AG04449 (cell line): ENCODE measurements around the gene IFFO2.

Source experiments
- CTCF ChIA-PET: fragments of 350-600 bp; formaldehyde crosslinking; extraction: SDS; loops from one replicate; lab custom pipeline; 2021; ENCODE audit warnings: antibody characterized with exemption; lab: Yijun Ruan, JAX
- POLR2A ChIA-PET: fragments of 400-600, 350-600 bp; formaldehyde crosslinking; extraction: SDS; loops from one replicate; lab custom pipeline; 2020; ENCODE audit warnings: antibody characterized with exemption, inconsistent platforms; lab: Yijun Ruan, JAX
- DNase-seq: peaks from one replicate; pipeline ENCODE4 v3.0.0-alpha.2; 2010; ENCODE audit warnings: low read depth, low spot score
- H3K4me3 ChIP-seq: 2 replicates; pipeline ENCODE4 v1.5.1; 2011; ENCODE audit warnings: low read depth, mild to moderate bottlenecking, control low read depth, low read length
- TF ChIP-seq, protein P1 (sequence below): IDR thresholded peaks from one replicate; pipeline ENCODE4 v1.5.1; 2011; ENCODE audit warnings: mild to moderate bottlenecking, moderate library complexity, low read length, control low read depth, inconsistent platforms; ENCODE audit not compliant: insufficient read depth; ENCODE audit errors: missing control alignments

The IFFO2 gene

DNA sequence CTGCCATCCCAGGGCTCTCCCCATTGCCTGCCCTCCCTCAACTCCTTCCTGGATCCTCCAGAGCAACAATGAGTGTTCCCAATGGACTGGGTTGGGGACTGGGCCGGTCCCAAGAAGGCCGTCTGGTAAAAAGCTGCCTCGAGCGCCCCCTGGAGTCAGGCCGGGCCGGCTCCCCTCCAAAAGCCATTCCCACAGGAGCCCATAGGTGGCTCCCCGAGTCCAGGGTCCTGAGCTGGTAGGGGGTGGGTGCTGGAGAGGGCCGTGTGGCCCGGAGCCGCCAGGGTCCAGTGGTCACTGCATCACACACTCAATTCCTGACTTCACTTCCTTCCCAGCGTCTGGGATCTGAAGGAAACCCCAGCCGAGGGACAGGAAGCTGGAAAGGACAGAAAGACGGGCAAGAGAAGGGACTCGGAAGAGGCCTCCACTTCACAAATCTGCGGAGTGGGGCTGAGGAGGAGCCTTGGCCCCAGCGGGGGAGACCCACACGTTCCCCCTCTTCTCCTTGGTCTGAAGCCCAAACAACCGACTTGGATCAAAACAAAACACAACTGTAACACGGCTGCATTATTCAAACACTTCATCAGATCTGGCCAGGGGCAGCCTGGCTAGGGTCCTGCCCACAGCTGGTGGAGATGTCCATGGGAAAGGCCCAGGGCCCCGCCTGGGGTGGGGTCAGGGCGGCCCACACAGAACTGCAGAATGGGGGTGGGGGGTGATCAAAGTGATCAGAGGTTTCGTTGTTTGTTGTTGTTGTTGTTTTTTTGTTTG lies 43.2 kb downstream of the IFFO2 start:
- POLR2A ChIA-PET: no interaction called here
- DNase-seq: no peak

GRCh38 chr1:18912550-18912949 lies 43.9 kb downstream of the IFFO2 start:
- ChIA-PET CTCF (interaction anchor here (0.6 to 10.6 kb wide), 46 partner anchors 7 to 322 kb away, joined by 3 to 212 read pairs (median 11); partner anchors contain the start of genes ALDH4A1 and IFFO2), POLR2A (no interaction called here)
- DNase-seq: no peak
- no peak overlapping the region for H3K4me3 ChIP-seq
- TF ChIP-seq, protein P1, sequence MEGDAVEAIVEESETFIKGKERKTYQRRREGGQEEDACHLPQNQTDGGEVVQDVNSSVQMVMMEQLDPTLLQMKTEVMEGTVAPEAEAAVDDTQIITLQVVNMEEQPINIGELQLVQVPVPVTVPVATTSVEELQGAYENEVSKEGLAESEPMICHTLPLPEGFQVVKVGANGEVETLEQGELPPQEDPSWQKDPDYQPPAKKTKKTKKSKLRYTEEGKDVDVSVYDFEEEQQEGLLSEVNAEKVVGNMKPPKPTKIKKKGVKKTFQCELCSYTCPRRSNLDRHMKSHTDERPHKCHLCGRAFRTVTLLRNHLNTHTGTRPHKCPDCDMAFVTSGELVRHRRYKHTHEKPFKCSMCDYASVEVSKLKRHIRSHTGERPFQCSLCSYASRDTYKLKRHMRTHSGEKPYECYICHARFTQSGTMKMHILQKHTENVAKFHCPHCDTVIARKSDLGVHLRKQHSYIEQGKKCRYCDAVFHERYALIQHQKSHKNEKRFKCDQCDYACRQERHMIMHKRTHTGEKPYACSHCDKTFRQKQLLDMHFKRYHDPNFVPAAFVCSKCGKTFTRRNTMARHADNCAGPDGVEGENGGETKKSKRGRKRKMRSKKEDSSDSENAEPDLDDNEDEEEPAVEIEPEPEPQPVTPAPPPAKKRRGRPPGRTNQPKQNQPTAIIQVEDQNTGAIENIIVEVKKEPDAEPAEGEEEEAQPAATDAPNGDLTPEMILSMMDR: no peak

More for the DNA sequence above, 43.2 kb downstream of the IFFO2 start:
- H3K4me3 ChIP-seq: no peak overlapping the region
- CTCF ChIA-PET: interaction anchor here (0.7 to 10.6 kb wide), 60 partner anchors 8 to 321 kb away, joined by 3 to 212 read pairs (median 8); partner anchors contain the start of genes ALDH4A1 and IFFO2
- TF ChIP-seq, protein P1: peak; percentile 100

DNA sequence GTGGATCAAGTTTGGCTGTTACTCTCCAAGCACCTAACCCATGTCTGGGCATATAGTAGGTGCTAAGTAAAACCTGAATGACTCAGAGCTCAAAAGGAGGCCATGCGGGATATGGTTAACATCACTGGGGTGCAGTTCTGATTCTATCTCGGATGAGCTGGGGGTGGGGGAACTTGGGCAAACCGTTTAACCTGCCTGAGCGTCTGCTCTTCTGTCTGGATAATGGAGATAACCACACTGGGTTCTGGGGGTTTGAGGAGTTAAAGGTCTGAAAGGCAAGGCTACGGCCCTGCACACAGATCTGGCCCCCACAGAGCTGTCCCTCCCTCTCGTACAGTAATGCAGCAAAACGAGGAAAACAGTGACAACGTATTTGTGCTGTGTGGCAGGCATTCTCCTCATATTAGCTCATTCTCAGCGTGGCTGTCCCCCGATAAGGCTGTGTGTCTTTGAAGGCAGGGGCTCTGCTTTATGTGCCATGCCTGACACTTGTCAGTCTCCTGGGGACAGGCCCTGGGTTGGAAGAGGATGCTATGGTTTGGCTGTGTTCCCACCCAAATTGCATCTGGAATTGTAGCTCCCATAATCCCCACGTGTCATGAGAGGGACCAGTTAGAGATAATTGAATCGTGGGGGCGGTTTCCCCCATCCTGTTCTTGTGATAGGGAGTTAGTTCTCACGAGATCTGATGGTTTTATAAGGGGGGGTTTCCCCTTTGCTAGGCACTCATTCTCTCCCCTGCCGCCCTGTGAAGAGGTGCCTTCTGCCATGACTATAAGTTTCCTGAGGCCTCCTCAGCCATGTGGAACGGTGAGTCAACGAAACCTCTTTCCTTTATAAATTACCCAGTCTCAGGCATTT lies 47.3 kb downstream of the IFFO2 start:
- CTCF ChIA-PET: interaction anchor here (0.9 to 10.6 kb wide), 20 partner anchors 6 to 303 kb away, joined by 3 to 179 read pairs (median 14); partner anchors contain the start of gene IFFO2
- TF ChIP-seq, protein P1: no peak
- DNase-seq: no peak
- H3K4me3 ChIP-seq: no peak overlapping the region
- POLR2A ChIA-PET: interaction anchor here (0.8 kb wide), 1 partner anchor 48 kb away, joined by 3 read pairs; no protein-coding TSS in a partner anchor

DNA sequence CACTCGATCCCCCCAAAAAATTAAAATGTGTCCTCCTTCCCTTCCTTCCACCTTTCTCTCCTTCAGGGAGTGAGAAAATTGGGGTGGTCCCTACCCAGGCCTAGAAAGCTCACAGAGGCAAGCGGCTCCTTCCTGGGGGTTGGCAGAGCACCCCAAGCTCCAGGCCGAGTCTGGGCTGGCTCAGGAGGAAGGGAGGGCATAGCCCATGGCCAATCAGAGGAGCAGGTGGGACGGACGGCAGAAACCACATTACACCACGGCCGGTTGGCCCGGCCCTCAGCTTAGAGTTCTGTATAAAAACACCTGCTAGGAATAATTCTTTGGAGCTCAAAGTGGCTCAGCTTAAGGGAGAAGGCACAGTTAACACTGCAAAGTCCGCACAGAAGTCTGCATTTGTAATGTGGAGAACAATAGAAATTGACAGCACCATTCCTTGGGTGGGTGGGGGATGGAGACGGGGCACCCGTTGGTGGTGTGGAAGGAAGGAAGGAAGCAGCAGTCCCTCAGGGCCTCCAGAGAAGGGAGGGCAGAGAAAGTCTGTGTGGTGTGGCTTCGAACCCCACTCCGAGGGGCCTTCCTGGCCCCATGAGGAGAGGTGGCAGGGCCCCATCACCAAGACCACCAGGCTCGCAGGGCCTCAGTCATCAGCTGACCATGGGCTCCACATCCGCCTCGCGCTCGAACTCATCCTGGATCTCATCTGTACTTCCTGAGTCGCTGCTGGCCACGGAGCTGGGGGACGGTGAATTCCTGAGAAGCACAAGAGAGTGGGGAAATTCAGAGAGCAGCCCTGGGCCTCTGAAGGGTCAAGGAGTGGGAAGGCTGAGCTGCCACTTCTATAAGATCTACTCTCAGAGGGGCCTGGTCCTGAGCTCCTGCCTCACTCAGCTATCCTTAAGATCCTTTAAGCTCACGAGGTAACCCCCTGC lies 48.3 kb downstream of the IFFO2 start:
- CTCF ChIA-PET: interaction anchor here (0.7 to 10.6 kb wide), 33 partner anchors 7 to 311 kb away, joined by 3 to 179 read pairs (median 5); partner anchors contain the start of gene IFFO2
- no peak overlapping the region for H3K4me3 ChIP-seq
- DNase-seq: no peak
- POLR2A ChIA-PET: interaction anchor here (0.8 kb wide), 1 partner anchor 49 kb away, joined by 3 read pairs; no protein-coding TSS in a partner anchor
- TF ChIP-seq, protein P1: no peak

DNA sequence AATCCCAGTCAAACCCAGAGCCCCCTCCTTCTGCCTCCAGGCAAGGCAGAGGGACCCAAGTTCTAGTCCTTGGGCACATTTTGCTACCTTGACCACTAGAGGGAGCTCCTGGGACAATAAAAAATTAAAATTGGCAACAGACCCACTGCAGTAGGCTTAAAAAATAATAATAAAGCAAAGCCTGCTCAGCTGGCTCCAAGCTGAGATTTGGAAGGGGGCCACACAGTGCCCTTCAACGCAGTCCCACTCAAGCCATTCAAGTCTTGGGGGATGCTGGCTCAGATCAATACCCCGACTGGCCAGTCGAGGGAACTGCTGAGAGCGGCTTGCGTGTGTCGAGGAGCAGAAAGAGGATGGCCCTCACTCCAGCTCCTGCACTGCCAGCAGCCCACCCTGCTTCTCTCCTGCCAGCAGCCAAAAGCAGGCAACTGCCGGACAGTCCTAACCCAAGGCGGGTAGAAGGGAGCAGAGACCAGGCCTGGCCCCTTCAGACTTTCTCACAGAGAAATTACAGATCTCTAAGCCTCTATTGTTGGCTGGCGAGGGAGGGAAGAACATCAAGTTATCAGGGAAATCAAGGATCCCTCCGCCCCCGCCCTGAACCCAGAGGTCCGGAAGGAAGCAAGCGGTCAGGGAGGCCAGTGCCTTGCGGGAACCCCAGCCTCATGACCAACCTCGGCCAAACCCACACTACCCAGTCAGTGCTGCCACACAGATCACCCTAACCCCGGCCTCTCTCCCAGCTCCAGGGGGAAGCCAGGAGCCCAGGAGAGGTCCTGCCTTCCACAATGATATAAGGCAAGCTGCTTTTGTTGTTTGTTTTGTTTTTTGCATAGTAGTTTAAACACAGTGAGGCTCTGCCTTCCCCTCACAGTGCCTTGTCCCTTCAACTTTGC lies 49.2 kb downstream of the IFFO2 start:
- TF ChIP-seq, protein P1: peak; percentile 51
- ChIA-PET CTCF (interaction anchor here (0.7 to 10.6 kb wide), 52 partner anchors 8 to 334 kb away, joined by 3 to 179 read pairs (median 5); partner anchors contain the start of gene IFFO2), POLR2A (interaction anchor here (0.8 kb wide), 1 partner anchor 42 kb away, joined by 3 read pairs; no protein-coding TSS in a partner anchor)
- no peak overlapping the region for H3K4me3 ChIP-seq
- no peak for DNase-seq
